ENCODE measurements around the gene THAP3. TPM values are rescaled to one million over a fixed set of nuclear protein-coding genes. Genes with fewer than 3 reads are reported as not detected.

THAP3 gene
- total RNA-seq, result 22.4 and 24.0 TPM in 2 replicates

GRCh38 chr1:6624710-6625583 is at the start of gene THAP3:
TSS of gene THAP3 (plus strand) at chr1:6624868. CDS start at chr1:6625219, 351 bp downstream.

GRCh38 chr1:6579374-6580118 is 45.1 kb upstream of the THAP3 start, which contains the start of gene ZBTB48:
TSS of gene ZBTB48 (plus strand) at chr1:6579994. CDS start at chr1:6580610, 616 bp downstream.

GRCh38 chr1:6602669-6603237 is 21.9 kb upstream of the THAP3 start, which contains the start of gene KLHL21:
TSS of gene KLHL21 (minus strand) at chr1:6602869. CDS start at chr1:6602817, 52 bp downstream.

GRCh38 chr1:6613361-6614018 is 11.2 kb upstream of the THAP3 start, which contains the start of gene PHF13:
TSS of gene PHF13 (plus strand) at chr1:6613731. CDS start at chr1:6614067, 336 bp downstream.

Other genes with a start within 250 kb of the THAP3 start
- 14.4 and 47.0 TPM in 2 replicates for gene ACOT7, start 231.1 kb upstream of the THAP3 start, total RNA-seq
- 0.77 and 0.85 TPM in 2 replicates for gene HES2, start 204.9 kb upstream of the THAP3 start, total RNA-seq
- gene ESPN, start 200.1 kb upstream of the THAP3 start, total RNA-seq, result under 0.01 and 0.19 TPM in 2 replicates
- gene TNFRSF25, start 158.7 kb upstream of the THAP3 start, total RNA-seq, result 5.0 and 6.8 TPM in 2 replicates
- 16.9 and 23.0 TPM in 2 replicates for gene PLEKHG5, start 133.2 kb upstream of the THAP3 start, total RNA-seq
- gene NOL9, start 70.4 kb upstream of the THAP3 start, total RNA-seq, result 16.9 and 30.1 TPM in 2 replicates
- gene TAS1R1, start 69.6 kb upstream of the THAP3 start, total RNA-seq, result not detected in 2 replicates
- gene ZBTB48, start 44.9 kb upstream of the THAP3 start, total RNA-seq, result 15.5 and 15.9 TPM in 2 replicates
- 57.2 and 76.5 TPM in 2 replicates for gene KLHL21, start 22.0 kb upstream of the THAP3 start, total RNA-seq
- gene PHF13, start 11.1 kb upstream of the THAP3 start, total RNA-seq, result 6.9 and 9.3 TPM in 2 replicates
- gene DNAJC11, start 76.9 kb downstream of the THAP3 start, total RNA-seq, result 35.5 and 42.6 TPM in 2 replicates
- gene CAMTA1, start 160.6 kb downstream of the THAP3 start, total RNA-seq, result 59.6 and 62.9 TPM in 2 replicates